ENCODE measurements around the gene DDX54.

Gene DDX54

GRCh38 chr12:113186666-113187325 is 1.5 kb upstream of the DDX54 start:
- DNase-seq (ENCODE audit: low spot score) = no peak

GRCh38 chr12:113186033-113186365 is 721 bp upstream of the DDX54 start:
- no peak for DNase-seq (ENCODE audit: low spot score)

- peak; percentile 90 for DNase-seq (ENCODE audit: low spot score)
These were observed 438 bp downstream of the DDX54 start for GRCh38 chr12:113184900-113185179.

GRCh38 chr12:113184098-113184899 is 979 bp downstream of the DDX54 start:
- DNase-seq (ENCODE audit: low spot score) = no peak

DNA sequence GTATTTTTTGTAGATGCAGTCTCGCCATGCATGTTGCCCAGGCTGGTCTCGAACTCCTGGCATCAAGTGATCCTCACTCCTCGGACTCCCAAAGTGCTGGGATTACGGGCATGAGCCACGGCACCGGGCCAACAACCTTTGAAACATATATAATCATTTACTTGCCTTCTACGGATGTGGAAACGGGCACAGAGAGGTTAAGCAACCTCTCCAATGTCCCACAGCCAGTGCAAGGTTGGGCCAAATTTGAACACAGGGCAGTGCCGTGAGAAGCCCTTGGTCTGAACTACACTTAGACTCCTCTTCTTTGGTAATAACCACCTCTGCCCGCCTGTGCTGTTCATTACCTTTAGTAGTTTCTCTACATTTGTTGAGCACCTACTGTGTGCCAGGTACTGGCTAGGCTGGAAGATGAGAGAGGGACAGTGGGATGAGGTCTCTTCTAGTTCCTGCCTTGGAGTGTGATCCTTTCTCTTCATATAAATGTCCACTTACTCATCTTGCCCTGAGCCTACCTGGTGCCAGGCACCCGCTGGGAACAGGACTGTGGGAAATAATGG is 2.2 kb downstream of the DDX54 start:
- DNase-seq (ENCODE audit: low spot score) = no peak

GRCh38 chr12:113181975-113182374 is 3.3 kb downstream of the DDX54 start:
- no peak for DNase-seq (ENCODE audit: low spot score)

- no peak for DNase-seq (ENCODE audit: low spot score)
These were observed 4.9 kb downstream of the DDX54 start for GRCh38 chr12:113180333-113180732.

DNA sequence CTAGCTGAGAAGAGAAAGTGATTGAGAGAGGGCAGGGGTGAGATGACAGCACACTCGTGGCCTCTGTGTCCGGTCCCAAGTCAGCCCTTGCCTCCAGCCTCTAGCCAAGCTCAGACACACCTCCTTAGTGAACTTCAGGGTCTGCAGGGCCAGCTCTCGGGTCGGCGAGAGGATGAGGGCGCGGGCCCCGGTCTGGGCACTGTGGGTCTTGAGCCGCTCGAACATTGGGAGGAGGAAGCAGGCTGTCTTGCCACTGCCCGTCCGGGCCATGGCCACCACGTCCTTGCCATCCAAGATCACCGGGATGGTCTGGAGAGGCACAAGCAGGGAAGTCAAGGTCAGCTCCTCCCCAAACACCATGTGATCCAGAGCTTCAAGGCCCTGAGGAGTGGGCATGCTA is 6.3 kb downstream of the DDX54 start:
- DNase-seq (ENCODE audit: low spot score) = no peak

GRCh38 chr12:113174461-113175384 is 10.6 kb downstream of the DDX54 start:
- DNase-seq (ENCODE audit: low spot score) = peak; percentile 76

DNA sequence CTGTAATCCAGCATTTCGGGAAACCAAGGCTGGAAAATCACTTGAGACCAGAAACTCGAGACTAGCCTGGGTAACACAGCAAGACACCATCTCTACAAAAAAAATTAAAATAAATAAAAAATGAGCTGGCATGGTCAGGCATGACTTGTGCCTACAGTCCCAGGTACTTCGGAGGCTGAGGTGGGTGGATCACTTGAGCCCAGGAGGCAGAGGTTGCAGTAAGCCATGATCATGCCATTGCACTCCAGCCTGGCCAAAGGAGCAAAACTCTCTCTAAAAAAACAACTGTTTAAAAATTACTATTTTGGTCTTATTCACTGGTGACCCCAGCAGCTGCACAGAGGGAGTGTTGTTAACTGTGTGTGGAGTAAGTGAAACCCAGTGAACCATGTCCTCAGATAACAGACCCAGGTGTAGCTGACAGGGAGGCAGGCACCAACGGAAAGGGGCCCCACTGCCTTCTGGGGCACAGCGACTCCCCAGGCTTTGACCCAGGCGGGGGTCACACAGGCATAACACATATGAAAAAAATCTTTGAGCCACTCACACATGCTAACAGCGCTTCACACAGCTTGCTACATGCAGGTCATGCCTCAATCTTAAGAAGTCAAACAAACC is 12.1 kb downstream of the DDX54 start:
- no peak for DNase-seq (ENCODE audit: low spot score)

DNA sequence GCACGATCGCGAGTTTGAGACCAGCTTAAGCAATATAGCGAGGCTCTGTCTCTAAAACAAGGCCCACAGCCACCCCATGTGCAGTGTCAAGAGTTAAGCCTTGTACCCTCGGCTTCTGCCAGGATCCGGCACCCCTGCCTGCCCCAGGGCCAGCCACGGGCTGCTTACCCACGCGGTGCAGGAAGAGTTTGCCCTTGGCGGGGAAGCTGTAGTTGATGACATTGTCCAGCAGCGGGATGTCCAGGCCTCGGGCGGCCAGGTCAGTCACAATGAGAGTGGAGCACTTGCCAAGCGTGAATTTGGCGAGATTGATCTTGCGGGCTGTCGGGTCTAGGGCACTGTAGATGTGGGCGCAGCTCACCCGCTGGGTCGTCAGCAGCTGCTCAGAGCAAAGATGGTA is 13.1 kb downstream of the DDX54 start:
- no peak for DNase-seq (ENCODE audit: low spot score)

GRCh38 chr12:113171543-113171942 is 13.7 kb downstream of the DDX54 start:
- DNase-seq (ENCODE audit: low spot score) = no peak

- DNase-seq (ENCODE audit: low spot score) = no peak
These were observed 14.4 kb downstream of the DDX54 start for GRCh38 chr12:113170926-113171325.

GRCh38 chr12:113170457-113170856 is 14.8 kb downstream of the DDX54 start:
- DNase-seq (ENCODE audit: low spot score) = no peak

DNA sequence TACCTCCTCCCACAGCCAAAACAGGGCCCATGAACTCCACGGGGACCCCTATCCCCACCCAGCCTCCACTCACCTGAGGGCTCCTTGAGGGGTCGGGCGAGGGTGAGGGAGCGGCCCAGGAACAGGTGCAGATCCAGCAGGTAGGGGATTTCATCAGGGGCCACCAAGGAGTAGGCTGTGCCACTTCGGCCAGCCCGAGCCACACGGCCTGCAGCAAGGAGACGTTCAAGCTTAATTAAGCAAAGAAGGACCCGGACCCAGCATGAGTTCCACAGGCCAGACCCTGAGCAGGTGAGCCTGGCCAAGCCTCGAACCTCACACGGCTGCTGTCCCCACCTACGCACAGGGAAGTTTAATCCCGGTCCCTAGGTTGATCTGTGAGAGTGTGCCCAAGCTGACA is 15.6 kb downstream of the DDX54 start:
- no peak for DNase-seq (ENCODE audit: low spot score)

GRCh38 chr12:113167868-113168267 is 17.4 kb downstream of the DDX54 start:
- DNase-seq (ENCODE audit: low spot score) = no peak

- DNase-seq (ENCODE audit: low spot score) = no peak
These were observed 19.5 kb downstream of the DDX54 start for GRCh38 chr12:113165521-113166450.

DNA sequence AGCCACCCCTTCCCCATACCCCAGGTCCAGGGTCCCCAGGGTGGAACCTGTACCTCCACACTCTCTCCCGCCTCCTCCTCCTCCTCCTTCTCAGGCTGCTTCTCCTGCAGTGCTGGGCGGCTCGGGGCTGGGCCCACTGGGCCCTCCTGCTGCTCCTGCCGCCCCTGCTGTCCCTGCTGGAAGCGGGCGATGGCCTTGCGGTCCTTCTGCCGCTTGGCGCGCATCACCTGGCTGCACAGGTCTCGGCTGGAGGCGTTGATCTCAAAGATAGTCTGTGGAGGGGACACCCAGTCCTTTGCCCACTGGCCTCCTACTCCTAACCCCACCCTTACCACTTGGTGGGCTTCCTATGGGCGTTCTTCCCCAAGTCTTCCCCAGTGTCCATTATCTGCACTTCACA is 21.3 kb downstream of the DDX54 start:
- DNase-seq (ENCODE audit: low spot score) = no peak

- no peak for DNase-seq (ENCODE audit: low spot score)
These were observed 22.3 kb downstream of the DDX54 start for GRCh38 chr12:113163030-113163360.

- DNase-seq (ENCODE audit: low spot score) = no peak
These were observed 22.9 kb downstream of the DDX54 start for GRCh38 chr12:113162102-113163029.

Measured in CD4-positive, alpha-beta T cell treated with Interleukin-15 for 4 hours (primary cell).